GM18858 (cell line): ENCODE data around the gene PTAFR.

Experiments
- ATAC-seq: cut with Tn5 transposase; IDR thresholded peaks from one replicate; pipeline ENCODE4 v1.9.1; 2021; ENCODE audit not compliant: unreplicated experiment

Gene PTAFR, protein sequence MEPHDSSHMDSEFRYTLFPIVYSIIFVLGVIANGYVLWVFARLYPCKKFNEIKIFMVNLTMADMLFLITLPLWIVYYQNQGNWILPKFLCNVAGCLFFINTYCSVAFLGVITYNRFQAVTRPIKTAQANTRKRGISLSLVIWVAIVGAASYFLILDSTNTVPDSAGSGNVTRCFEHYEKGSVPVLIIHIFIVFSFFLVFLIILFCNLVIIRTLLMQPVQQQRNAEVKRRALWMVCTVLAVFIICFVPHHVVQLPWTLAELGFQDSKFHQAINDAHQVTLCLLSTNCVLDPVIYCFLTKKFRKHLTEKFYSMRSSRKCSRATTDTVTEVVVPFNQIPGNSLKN

DNA sequence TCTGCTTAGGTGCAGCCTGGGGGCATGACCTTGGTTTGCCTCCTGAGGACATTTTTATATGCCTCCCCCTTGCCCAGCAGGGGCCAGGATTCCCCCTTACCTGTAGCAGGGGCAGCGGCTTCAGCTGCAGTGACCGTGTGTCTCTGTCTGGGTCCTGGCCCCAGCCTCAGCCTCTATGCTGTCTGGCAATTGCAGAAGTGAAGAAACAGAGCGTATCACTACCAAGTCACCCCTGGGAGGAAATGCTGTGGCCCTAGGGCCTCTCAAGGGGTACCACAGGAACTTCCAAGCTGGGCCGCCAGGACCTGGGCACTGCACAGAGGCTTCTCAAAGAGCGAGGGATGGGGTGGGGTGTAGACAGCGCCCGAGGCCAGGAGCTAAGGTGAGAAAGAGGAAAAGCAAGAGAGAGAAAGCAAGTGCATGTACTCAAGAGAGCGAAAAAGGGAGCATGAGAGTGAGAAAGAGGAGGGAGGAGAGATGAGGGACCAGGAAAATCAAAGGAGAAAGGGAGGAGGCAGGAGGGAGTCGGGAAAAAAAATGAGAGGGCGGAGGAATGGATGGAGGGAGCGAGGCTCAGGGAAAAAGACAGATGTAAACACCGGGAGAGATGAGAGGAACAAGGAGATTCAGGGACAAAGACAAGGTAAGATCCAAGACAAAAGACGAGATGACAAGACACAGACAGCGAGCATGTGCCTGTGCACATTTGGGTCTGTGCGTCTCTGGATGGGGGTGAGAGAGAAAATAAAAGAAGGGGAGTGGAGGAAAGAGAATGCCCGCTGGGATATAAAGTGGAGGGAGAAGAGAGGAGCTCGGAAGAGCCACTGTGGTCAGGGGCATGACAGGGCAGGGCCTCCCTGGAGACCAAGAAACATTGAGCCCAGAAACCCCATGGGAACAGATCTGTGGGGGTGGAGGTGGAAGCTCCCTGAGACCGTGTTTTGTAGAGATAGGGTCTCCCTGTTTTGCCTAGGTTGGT lies at the start of gene PTAFR:
TSS of gene PTAFR (minus strand) at position 199 of the 979 bp plus-strand sequence. CDS start 25,669 bp downstream, outside the sequence.
- ATAC-seq, result no peak

DNA sequence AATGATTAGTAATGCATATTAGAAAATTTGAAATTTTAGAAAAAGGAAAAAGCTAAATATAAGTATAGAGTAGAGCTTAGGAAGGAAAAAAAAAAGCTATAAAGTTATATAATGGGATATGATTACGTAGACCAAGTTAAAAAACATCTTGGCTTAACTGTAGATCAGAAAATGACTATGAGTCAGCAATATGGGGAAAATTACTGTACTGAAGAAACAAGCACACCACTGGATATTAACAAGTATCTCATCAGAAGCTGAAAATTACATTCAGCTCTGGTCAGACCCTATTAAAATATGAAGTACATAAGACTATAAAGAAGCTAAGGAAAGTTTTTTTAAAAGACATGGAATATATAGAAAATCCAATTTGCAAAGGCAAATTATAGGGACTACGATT lies 36.8 kb upstream of the PTAFR start:
- ATAC-seq, result no peak

DNA sequence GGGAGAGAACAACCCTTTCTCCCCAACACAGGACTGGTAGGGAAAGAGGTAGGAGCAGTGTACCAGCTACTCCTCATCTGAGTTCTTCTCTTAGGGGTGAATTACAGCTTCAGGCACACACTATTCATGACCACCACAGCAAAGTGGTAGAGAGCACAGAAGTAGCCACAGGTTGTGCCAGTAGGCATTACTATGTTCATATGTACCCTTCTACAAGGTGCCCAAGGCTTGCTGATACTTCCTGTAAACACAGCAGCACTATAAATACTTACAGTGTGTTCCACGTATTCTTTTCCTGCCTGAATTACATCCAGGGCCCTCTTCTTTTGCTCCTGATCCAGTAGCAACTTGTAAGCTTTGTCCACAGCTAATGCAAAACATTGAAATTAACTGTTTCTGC lies 33.2 kb upstream of the PTAFR start:
- no peak for ATAC-seq

GRCh38 chr1:28208818-28209441 lies 32.4 kb upstream of the PTAFR start:
- ATAC-seq, result no peak

DNA sequence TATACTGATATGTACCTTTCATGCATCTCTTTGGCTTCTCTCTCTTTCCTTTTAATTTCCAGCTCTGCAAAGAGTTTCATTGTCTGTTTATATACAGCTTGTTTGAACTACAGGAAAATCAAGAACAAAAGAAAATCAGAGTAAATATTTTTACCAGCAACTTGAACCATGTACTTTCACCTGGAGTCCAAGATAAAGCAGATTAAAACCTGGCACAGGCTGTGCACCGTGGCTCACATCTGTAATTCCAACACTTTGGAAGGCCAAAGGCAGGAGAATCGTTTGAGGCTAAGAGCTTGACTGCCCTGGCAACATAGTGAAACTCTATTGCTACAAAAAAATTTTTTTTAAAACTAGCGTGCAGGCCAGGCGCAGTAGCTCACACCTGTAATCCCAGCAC lies 28.8 kb upstream of the PTAFR start:
- no peak for ATAC-seq

GRCh38 chr1:28200234-28200873 lies 23.9 kb upstream of the PTAFR start:
- ATAC-seq, result no peak

DNA sequence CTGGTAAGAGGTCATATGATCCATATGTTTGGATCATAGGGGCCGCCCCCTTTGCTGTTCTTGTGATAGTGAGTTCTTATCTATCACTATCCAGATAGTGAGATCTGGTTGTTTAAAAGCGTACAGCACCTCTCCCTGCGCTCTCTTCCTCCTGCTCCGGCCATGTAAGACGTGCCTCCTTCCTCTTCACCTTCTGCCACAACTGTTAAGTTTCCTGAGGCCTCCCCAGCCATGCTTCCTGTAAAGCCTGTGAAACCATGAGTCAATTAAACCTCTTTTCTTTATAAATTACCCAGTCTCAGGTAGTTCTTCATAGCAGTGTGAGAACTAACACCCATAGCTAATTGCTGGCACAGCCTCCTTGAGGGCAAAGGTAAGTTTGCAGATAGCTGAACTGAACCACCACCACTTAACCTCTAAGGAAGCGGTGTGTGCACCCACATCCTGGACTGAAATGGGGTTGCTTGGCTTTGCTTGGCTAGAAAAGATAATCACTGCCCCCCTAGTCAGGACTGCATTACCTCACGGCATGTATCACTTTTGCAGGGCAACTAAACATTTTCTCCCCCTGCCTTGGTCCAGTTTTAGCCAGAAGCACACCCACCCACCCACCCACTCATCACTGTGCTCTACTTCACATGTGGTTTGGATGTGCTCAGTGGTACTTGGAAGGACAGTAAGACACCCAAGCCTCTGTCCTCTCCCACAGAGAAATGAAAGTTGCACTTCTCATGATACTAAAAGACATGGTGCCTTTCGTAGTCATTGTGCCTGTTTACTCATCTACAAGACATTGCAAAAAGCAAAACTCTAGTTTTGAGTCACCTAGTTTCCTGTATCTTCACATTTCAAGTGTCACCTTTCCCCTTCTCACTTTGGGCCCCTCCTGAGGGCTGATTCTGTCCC lies 23.1 kb upstream of the PTAFR start:
- peak; percentile 73 for ATAC-seq

GRCh38 chr1:28197682-28198415 lies 21.4 kb upstream of the PTAFR start:
- no peak for ATAC-seq

GRCh38 chr1:28196330-28196729 lies 19.8 kb upstream of the PTAFR start:
- ATAC-seq, result no peak

DNA sequence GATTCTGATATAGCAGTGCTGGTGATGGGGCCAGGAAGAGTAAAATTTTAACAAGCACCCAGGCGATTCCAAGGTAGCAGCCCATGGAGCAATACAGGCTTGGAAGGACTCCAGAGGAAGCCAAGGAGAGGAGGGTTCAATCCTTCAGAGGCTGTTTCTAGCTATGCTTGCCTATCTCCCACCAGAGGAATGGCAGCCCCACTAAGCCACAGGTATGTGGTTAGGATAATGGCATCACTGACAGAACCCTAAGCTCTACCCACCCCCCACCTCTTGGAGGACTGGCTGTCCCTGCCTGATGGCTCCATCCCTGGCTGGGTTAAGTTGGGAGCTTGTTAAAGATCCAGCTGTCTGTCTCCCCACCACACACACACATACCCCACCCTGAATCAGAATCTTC lies 19.3 kb upstream of the PTAFR start:
- ATAC-seq, result no peak

GRCh38 chr1:28194326-28195035 lies 18.0 kb upstream of the PTAFR start:
- no peak for ATAC-seq

DNA sequence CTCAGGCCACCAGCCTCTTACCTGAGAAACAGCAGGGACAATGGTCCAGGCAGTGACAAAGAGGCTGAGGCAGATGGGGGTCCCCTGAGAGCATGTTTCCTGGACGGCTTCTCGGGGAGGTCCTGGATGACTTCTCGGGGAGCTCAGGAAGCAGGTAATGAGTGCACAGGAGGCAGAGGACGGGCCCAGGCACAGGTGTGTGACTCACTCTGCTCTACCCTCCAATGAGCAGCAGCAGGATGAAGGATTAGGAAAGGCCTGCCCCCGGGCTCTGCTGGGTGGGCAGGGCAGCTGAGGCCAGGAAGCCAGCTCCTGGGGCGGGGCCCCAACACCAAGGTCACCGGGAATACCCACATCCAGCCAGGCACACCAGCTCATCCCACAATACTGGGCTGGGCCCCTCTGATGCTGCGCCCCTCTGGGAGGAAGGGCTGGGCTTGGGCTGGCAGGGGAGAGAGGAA lies 17.2 kb upstream of the PTAFR start:
- ATAC-seq, result no peak

- ATAC-seq, result no peak
Measured at GRCh38 chr1:28190996-28191645, 14.6 kb upstream of the PTAFR start.

- ATAC-seq, result no peak
Measured at GRCh38 chr1:28190337-28190979, 14.0 kb upstream of the PTAFR start.

DNA sequence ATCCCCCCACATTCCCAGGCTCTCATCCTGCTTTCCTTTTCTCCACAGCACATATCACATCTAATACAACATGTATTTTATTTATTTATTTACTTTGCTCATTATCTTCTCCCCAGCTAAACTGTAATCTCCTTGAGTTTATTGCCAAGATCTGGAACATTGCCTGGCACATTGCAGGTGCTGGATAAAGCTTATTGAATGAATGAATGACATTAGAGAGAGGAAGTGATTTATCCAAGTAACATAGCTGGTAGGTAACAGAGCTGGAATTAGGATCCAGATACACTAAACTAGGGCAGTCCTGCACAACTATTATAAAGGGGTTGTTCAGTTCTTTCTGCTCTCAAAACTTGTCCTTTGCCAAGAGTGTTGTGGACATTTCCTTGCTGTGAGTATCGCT lies 8.6 kb upstream of the PTAFR start:
- ATAC-seq, result no peak

DNA sequence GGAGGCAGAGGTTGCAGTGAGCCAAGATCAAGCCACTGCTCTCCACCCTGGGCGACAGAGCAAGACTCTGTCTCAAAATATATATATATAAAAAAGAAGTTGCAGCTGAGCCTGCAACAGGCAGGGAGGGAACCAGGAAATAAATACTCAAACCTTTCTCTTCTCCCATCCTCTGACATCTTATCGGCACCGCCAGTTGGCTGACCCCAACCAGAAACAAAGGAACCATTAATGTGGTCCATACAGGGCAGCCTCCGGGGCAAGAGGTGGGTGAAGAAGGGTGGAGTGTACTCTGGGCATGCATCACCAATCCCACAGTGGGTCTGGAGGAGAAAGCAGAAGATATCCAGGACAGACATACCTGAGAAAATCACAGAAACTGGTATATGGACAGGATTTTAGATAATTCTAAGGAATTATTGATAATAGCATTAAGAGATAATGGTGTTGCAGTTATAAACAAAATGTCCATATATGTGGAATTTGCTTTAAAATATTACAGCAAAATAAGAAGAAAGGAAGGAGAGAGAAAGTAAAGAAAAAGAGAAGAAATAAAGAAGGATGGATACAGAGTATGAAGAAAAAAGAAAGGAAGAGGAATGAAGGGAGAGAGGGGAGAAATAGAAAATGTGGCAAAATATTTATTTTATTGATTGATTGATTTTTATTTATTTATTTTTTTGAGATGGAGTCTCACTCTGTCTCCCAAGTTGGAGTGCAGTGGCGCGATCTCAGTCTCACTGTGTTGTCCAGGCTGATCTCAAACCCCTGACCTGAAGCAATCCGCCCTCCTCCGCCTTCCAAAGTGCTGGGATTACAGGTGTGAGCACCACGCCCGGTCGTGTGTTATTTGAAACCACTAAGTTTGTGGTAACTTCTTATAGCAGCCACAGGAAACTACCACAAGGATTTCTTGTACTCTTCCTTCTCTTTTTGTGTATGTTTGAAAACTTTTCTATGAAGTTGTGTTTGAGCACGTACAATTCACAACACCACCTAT lies 4.1 kb upstream of the PTAFR start:
- no peak for ATAC-seq
